HepG2 (cell line): ENCODE data around the gene PIGC. TPM values are rescaled to one million over a fixed set of nuclear protein-coding genes. Genes with fewer than 3 reads are reported as not detected.
A peak's percentile ranks its signal among the peaks of the same experiment; 100 is the strongest.

ENCODE experiments used
- ATAC-seq: fragments of 200-7000 bp; cut with Tn5 transposase; 3 replicates; pipeline ENCODE4 v1.9.1; 2020; ENCODE audit warnings: mild to moderate bottlenecking, moderate library complexity
- BruUV-seq: library from RNA; stranded (reverse); fragments of 400-500 nt; replicated peaks from 2 replicates; lab custom pipeline; 2021; lab: Mats Ljungman, UMichigan
- CTCF ChIA-PET: fragments of 300-600 bp; formaldehyde crosslinking; extraction: SDS; loops from one replicate; lab custom pipeline; 2021; ENCODE audit warnings: low total read pairs, inconsistent platforms, low intra/inter-chr PET ratio; lab: Yijun Ruan, JAX
- POLR2A ChIA-PET: fragments of 350-600 bp; sonication (Branson Sonifier 250); formaldehyde crosslinking; loops from one replicate; lab custom pipeline; 2020; ENCODE audit warnings: antibody characterized with exemption, inconsistent platforms; lab: Yijun Ruan, JAX
- DNase-seq: peaks from one replicate; pipeline ENCODE4 v3.0.0-alpha.2; 2015; ENCODE audit warnings: low spot score
- FAIRE-seq: peaks from 3 replicates; lab custom pipeline; 2011; peaks lifted over from hg19 to GRCh38; lab: Jason Lieb, UNC
- H2AFZ ChIP-seq: one replicate; pipeline ENCODE4 v1.6.1; 2011; ENCODE audit warnings: low read length, inconsistent platforms
- H3K27ac ChIP-seq: fragments of 300-600 bp; 3 replicates; pipeline ENCODE4 v1.8.0; 2011; ENCODE audit warnings: mixed run types, mild to moderate bottlenecking, mixed read lengths, low read length, inconsistent platforms; ENCODE audit not compliant: insufficient read depth; ENCODE audit errors: extremely low read length
- H3K27me3 ChIP-seq, 2 experiments: fragments of 200-600 bp in 1 of 2; 2 replicates in 1 of 2; 3 replicates in 1 of 2; pipeline versions ENCODE4 v1.6.0 to v1.8.0; 2011; ENCODE audit warnings: low read length in 2 of 2, mild to moderate bottlenecking in 2 of 2, moderate library complexity in 2 of 2, inconsistent platforms in 1 of 2; ENCODE audit not compliant: insufficient read depth in 2 of 2, control insufficient read depth in 1 of 2
- H3K36me3 ChIP-seq, 2 experiments: fragments of 200-600 bp in 1 of 2; replicated peaks in 1 of 2; 2 replicates in 1 of 2; 3 replicates in 1 of 2; pipeline versions ENCODE4 v1.5.1 to v1.8.0; 2011; ENCODE audit warnings: low read length in 2 of 2, inconsistent platforms in 1 of 2; ENCODE audit not compliant: insufficient read depth in 2 of 2, control insufficient read depth in 1 of 2
- H3K4me1 ChIP-seq: 2 replicates; pipeline ENCODE4 v1.5.1; 2012; ENCODE audit warnings: low read length, inconsistent platforms; ENCODE audit not compliant: insufficient read depth
- H3K4me2 ChIP-seq: 2 replicates; pipeline ENCODE4 v1.6.0; 2011; ENCODE audit warnings: low read depth, low read length, inconsistent platforms
- H3K4me3 ChIP-seq, 3 experiments: fragments of 200-600 bp in 1 of 3; sonication (generic), shearing (Covaris generic) in 1 of 3; replicated peaks in 1 of 3; 2 replicates each; pipeline ENCODE4 v1.5.1; 2011 to 2016; ENCODE audit warnings: low read length in 3 of 3, inconsistent platforms in 2 of 3, low read depth in 2 of 3, mild to moderate bottlenecking in 2 of 3, control low read depth in 1 of 3, mixed read lengths in 1 of 3; ENCODE audit not compliant: insufficient read depth in 1 of 3
- H3K79me2 ChIP-seq: one replicate; pipeline ENCODE4 v1.6.1; 2011; ENCODE audit warnings: low read length, inconsistent platforms; ENCODE audit not compliant: insufficient read depth
- H3K9ac ChIP-seq: 2 replicates; pipeline ENCODE4 v1.6.0; 2011; ENCODE audit warnings: mild to moderate bottlenecking, low read depth, low read length, inconsistent platforms; ENCODE audit not compliant: insufficient read depth
- H3K9me3 ChIP-seq: 2 replicates; pipeline ENCODE4 v1.5.1; 2012; ENCODE audit warnings: mild to moderate bottlenecking, low read length
- H4K20me1 ChIP-seq: 2 replicates; pipeline ENCODE4 v1.6.0; 2011; ENCODE audit warnings: inconsistent platforms, mild to moderate bottlenecking, low read length, moderate library complexity; ENCODE audit not compliant: insufficient read depth
- ATF6 ChIP-seq: sonication (generic); formaldehyde crosslinking; conservative IDR thresholded peaks from 2 replicates; pipeline ENCODE4 v1.4.0; 2020; ENCODE audit warnings: missing genetic modification reagents
- KDM6A ChIP-seq: IDR thresholded peaks from 2 replicates; pipeline ENCODE4 v1.6.1; 2016; ENCODE audit warnings: low read depth
- MEIS2 ChIP-seq: sonication (generic); formaldehyde crosslinking; IDR thresholded peaks from 2 replicates; pipeline ENCODE4 v1.9.0; 2021; ENCODE audit warnings: mild to moderate bottlenecking, missing genetic modification reagents
- MZF1 ChIP-seq: sonication (generic); formaldehyde crosslinking; IDR thresholded peaks from 2 replicates; pipeline ENCODE4 v1.8.1; 2023; ENCODE audit warnings: mild to moderate bottlenecking, missing genetic modification reagents, borderline replicate concordance
- NR2C2 ChIP-seq: sonication (generic); formaldehyde crosslinking; IDR thresholded peaks from 2 replicates; pipeline ENCODE4 v1.4.0; 2020; ENCODE audit warnings: missing genetic modification reagents, mild to moderate bottlenecking, moderate library complexity, borderline replicate concordance
- RORA ChIP-seq: sonication (generic); formaldehyde crosslinking; IDR thresholded peaks from 2 replicates; pipeline ENCODE4 v1.5.0; 2020; ENCODE audit warnings: mild to moderate bottlenecking, missing genetic modification reagents, moderate library complexity
- SMARCE1 ChIP-seq: fragments of 450-650 bp; IDR thresholded peaks from 2 replicates; pipeline ENCODE4 v1.6.1; 2017; ENCODE audit warnings: borderline replicate concordance
- SMC3 ChIP-seq: IDR thresholded peaks from 2 replicates; pipeline ENCODE4 v1.6.1; 2011; ENCODE audit warnings: low read length, improper control_type of control experiment
- ZKSCAN1 ChIP-seq: fragments of 150-350 bp; IDR thresholded peaks from 2 replicates; pipeline ENCODE4 v1.6.1; 2014; ENCODE audit warnings: low read length
- ZNF235 ChIP-seq: sonication (generic); formaldehyde crosslinking; IDR thresholded peaks from 2 replicates; pipeline ENCODE4 v1.8.1; 2023; ENCODE audit warnings: mild to moderate bottlenecking, missing genetic modification reagents, borderline replicate concordance
- ZNF558 ChIP-seq: sonication (generic); formaldehyde crosslinking; IDR thresholded peaks from 2 replicates; pipeline ENCODE4 v1.9.0; 2022; ENCODE audit warnings: mild to moderate bottlenecking, missing genetic modification reagents, borderline replicate concordance
- ZNF644 ChIP-seq: IDR thresholded peaks from 2 replicates; pipeline ENCODE4 v1.6.1; 2016; ENCODE audit warnings: low read depth
- ZNF747 ChIP-seq: sonication (generic); formaldehyde crosslinking; IDR thresholded peaks from 2 replicates; pipeline ENCODE4 v1.8.1; 2023; ENCODE audit warnings: missing genetic modification reagents, mild to moderate bottlenecking, borderline replicate concordance
- WGBS: methylation state at CpG from one replicate; pipeline ENCODE4 v1.1.6; 2017; ENCODE audit warnings: low lambda C conversion rate; 5-methylcytosine and 5-hydroxymethylcytosine counted together
- in situ Hi-C: cut with HindIII; loops from 2 replicates; pipeline ENCODE4 v1.10.0; 2017; ENCODE audit warnings: low pct_unique_long_range_greater_than_20kb; ENCODE audit not compliant: extremely low pct_ligation_motif_present
- intact Hi-C: fragments of 100-400 bp; cut with micrococcal nuclease; formaldehyde crosslinking; loops from one replicate; pipeline ENCODE4 v1.10.0; 2022; ENCODE audit not compliant: unreplicated experiment
- polyA plus RNA-seq, 8 experiments: library from polyadenylated mRNA; depleted of rRNA in 3 of 8; stranded (reverse) in 7 of 8; unstranded in 1 of 8; fragments of >200 nt; fragmentation: Illumina TruSeq in 4 of 8; extraction: Trizol in 4 of 8; gene quantifications; 2 replicates each; pipeline versions ENCODE4 v1.2.1 to v1.2.3, GENCODE V29; 2011 to 2016; ENCODE audit warnings: low read depth in 4 of 8, missing spikeins in 1 of 8, mixed read lengths in 1 of 8; ENCODE audit not compliant: insufficient read depth in 1 of 8
- total RNA-seq, 5 experiments: library from RNA; depleted of rRNA; stranded (reverse); fragments of >200 nt; fragmentation: Illumina TruSeq; extraction: Trizol; gene quantifications; 2 replicates each; pipeline ENCODE4 v1.2.3, GENCODE V29; 2016; ENCODE audit warnings: low read depth in 1 of 5
- TF ChIP-seq, protein P1 (sequence below): sonication (generic); formaldehyde crosslinking; IDR thresholded peaks from 2 replicates; pipeline ENCODE4 v1.4.0; 2020; ENCODE audit warnings: mild to moderate bottlenecking, missing genetic modification reagents

PIGC gene
- total and polyA plus RNA-seq, 2 of the 13 experiments (the other 11 are each of a cell fraction or from before 2014, with no cell fraction given): 26.7 to 29.5 TPM

GRCh38 chr1:172442843-172443565 lies 865 bp downstream of the PIGC start:
- intact Hi-C loops: no loop called here
- H3K27ac ChIP-seq: peak overlapping the region; percentile 66
- no TSS peak for BruUV-seq

DNA sequence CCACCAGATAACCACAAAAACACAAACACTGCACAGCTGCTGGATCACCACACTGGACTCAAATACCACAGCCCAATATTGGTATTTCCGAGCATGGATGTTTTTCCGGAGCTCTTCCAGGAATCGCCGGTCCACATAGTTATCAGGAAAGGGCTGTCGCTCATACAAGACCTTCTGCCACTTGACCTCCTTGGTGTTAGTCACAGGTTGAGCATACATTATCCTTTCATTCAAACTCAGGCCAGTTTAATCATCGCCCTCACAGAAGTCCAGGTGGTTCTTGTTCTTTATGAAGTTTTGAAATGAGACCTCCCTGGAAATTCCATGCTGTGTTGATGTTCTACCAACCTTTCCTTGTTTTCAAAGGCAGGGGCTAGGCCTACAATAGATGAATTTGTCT lies 1.5 kb downstream of the PIGC start:
- Histone ChIP-seq H3K27me3 (no peaks in the 10 kb centered on the region), H3K9ac (0 out of 2 replicates have a peak overlapping the region, but pooled peaks have one; percentile 93), H3K36me3 (no peaks in the 10 kb centered on the region; a peak in 1 of 5 replicates), H3K79me2 (peaks cover 7% of the 10 kb centered on the region), H3K4me3 (no peak overlapping the region), H3K9me3 (no peaks in the 10 kb centered on the region), H4K20me1 (no peaks in the 10 kb centered on the region), H3K4me1 (peaks cover 30% of the 10 kb centered on the region), H3K4me2 (peak overlapping the region; percentile 96), H3K27ac (no peak overlapping the region), H2AFZ (no peak overlapping the region)
- POLR2A ChIA-PET: no interaction called here
- in situ Hi-C loops (loop anchor here (5.0 kb wide), 1 partner anchor 275 kb away; no protein-coding TSS in a partner anchor), intact Hi-C loops (no loop called here)
- no peak for ATAC-seq
- no peak for DNase-seq
- CTCF ChIA-PET: no interaction called here
- 97% methylated on average over 6 of the region's 6 CpGs for WGBS
- no peak for FAIRE-seq
- BruUV-seq: no TSS peak
- TF ChIP-seq ZNF558 (CRISPR knock-in tag) (no peak), ZNF235 (no peak), SMC3 (no peak), ZNF644 (no peak), RORA (no peak), MZF1 (no peak), NR2C2 (no peak), KDM6A (CRISPR knock-in tag) (no peak), ATF6 (CRISPR knock-in tag) (no peak), ZNF747 (CRISPR knock-in tag) (no peak), MEIS2 (no peak)
- TF ChIP-seq, protein P1, sequence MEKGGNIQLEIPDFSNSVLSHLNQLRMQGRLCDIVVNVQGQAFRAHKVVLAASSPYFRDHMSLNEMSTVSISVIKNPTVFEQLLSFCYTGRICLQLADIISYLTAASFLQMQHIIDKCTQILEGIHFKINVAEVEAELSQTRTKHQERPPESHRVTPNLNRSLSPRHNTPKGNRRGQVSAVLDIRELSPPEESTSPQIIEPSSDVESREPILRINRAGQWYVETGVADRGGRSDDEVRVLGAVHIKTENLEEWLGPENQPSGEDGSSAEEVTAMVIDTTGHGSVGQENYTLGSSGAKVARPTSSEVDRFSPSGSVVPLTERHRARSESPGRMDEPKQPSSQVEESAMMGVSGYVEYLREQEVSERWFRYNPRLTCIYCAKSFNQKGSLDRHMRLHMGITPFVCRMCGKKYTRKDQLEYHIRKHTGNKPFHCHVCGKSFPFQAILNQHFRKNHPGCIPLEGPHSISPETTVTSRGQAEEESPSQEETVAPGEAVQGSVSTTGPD: no peak

More at GRCh38 chr1:172442843-172443565, 865 bp downstream of the PIGC start:
- POLR2A ChIA-PET: interaction anchor here (1.1 kb wide), 1 partner anchor 89 kb away, joined by 4 read pairs; no protein-coding TSS in a partner anchor
- peak overlapping the region; percentile 93 for H3K9ac ChIP-seq
- no peaks in the 10 kb centered on the region for H3K9me3 ChIP-seq
- no peaks in the 10 kb centered on the region for H4K20me1 ChIP-seq
- ATAC-seq (no peak), FAIRE-seq (no peak), DNase-seq (no peak)
- H2AFZ ChIP-seq: no peak overlapping the region
- peaks cover 36% of the 10 kb centered on the region for H3K4me1 ChIP-seq
- H3K79me2 ChIP-seq: peaks cover 7% of the 10 kb centered on the region
- no peak for TF ChIP-seq SMARCE1
- TF ChIP-seq ZKSCAN1: peak; percentile 67
- CTCF ChIA-PET: interaction anchor here (1.4 to 1.8 kb wide), 2 partner anchors 13 to 440 kb away, joined by 4 to 11 read pairs; no protein-coding TSS in a partner anchor
- peak overlapping the region; percentile 82 to 93 (median 87) for H3K4me3 ChIP-seq
- 79% methylated on average over 3 of the region's 3 CpGs for WGBS
- H3K4me2 ChIP-seq: peak overlapping the region; percentile 96
- no peaks in the 10 kb centered on the region for H3K27me3 ChIP-seq
- no peaks in the 10 kb centered on the region; a peak in 1 of 5 replicates for H3K36me3 ChIP-seq
- in situ Hi-C loops: loop anchor here (5.0 kb wide), 1 partner anchor 274 kb away; no protein-coding TSS in a partner anchor
